T-cell (primary cell): ENCODE data around the gene ATXN7. TPM values are rescaled to one million over a fixed set of nuclear protein-coding genes. Genes with fewer than 3 reads are reported as not detected.

Experiments
- ATAC-seq, 4 experiments: fragments of 200-7000 bp in 3 of 4; fragments of 150-1000 bp in 1 of 4; cut with Tn5 transposase; replicated peaks in 1 of 4; 1 replicate in 3 of 4; 2 replicates in 1 of 4; pipeline ENCODE4 v1.10.0; 2021; ENCODE audit warnings: moderate library complexity in 3 of 4, mild to moderate bottlenecking in 2 of 4, moderate number of reproducible peaks in 1 of 4
- CTCF ChIA-PET, 2 donors: fragments of 300-600 bp; sonication (Branson Sonifier 250); formaldehyde crosslinking; loops; one replicate each; lab custom pipeline; 2022; ENCODE audit warnings: antibody characterized with exemption in 2 of 2; lab: Charles Lee
- POLR2A ChIA-PET, 2 donors: fragments of 300-600 bp; sonication (Branson Sonifier 250); formaldehyde crosslinking; loops; one replicate each; lab custom pipeline; 2022; ENCODE audit warnings: antibody characterized with exemption in 2 of 2; lab: Charles Lee
- DNase-seq, 35 experiments: peaks; one replicate each; pipeline versions ENCODE4 v3.0.0 to v3.0.0-alpha.2; 2013 to 2023
- H3K27ac ChIP-seq: one replicate; pipeline ENCODE4 v1.5.1; 2013; ENCODE audit warnings: low read length
- H3K27me3 ChIP-seq, 2 experiments: replicated peaks in 1 of 2; 1 replicate in 1 of 2; 2 replicates in 1 of 2; pipeline versions ENCODE4 v1.6.1 to v1.7.0; 2013; ENCODE audit warnings: low read length in 1 of 2, mixed read lengths in 1 of 2; ENCODE audit not compliant: control insufficient read depth in 2 of 2, insufficient read depth in 2 of 2; ENCODE audit errors: extremely low read depth in 1 of 2
- H3K36me3 ChIP-seq, 2 donors: 1 replicate in 1 of 2; 2 replicates in 1 of 2; pipeline versions ENCODE4 v1.6.1 to v1.7.0; 2013; ENCODE audit warnings: low read length in 1 of 2; ENCODE audit not compliant: control insufficient read depth in 2 of 2, insufficient read depth in 1 of 2; ENCODE audit errors: extremely low read depth in 1 of 2
- H3K4me1 ChIP-seq, 2 experiments: 1 replicate in 1 of 2; 2 replicates in 1 of 2; pipeline versions ENCODE4 v1.6.1 to v1.7.0; 2013; ENCODE audit warnings: low read length in 2 of 2, mixed read lengths in 1 of 2; ENCODE audit not compliant: insufficient read depth in 2 of 2, control insufficient read depth in 1 of 2; ENCODE audit errors: extremely low read depth in 1 of 2
- H3K4me3 ChIP-seq, 2 donors: 1 replicate in 1 of 2; 2 replicates in 1 of 2; pipeline versions ENCODE4 v1.5.1 to v1.7.0; 2013; ENCODE audit warnings: mild to moderate bottlenecking in 2 of 2, low read length in 1 of 2, moderate library complexity in 1 of 2; ENCODE audit not compliant: control insufficient read depth in 1 of 2; ENCODE audit errors: extremely low read depth in 1 of 2
- H3K9me3 ChIP-seq: 2 replicates; pipeline ENCODE4 v1.7.0; 2013
- H3K27ac Mint-ChIP-seq, 2 donors: one replicate each; pipeline ENCODE4 v1.8.0; 2020 to 2021; ENCODE audit warnings: mild to moderate bottlenecking in 2 of 2, mixed read lengths in 2 of 2
- H3K27me3 Mint-ChIP-seq, 2 donors: one replicate each; pipeline ENCODE4 v1.8.0; 2021 to 2022; ENCODE audit warnings: mixed read lengths in 2 of 2
- H3K36me3 Mint-ChIP-seq: one replicate; pipeline ENCODE4 v1.8.0; 2021; ENCODE audit warnings: mixed read lengths
- H3K4me1 Mint-ChIP-seq, 3 donors: one replicate each; pipeline ENCODE4 v1.8.0; 2020 to 2022; ENCODE audit warnings: mixed read lengths in 3 of 3, mild to moderate bottlenecking in 1 of 3
- H3K4me3 Mint-ChIP-seq, 3 donors: one replicate each; pipeline ENCODE4 v1.8.0; 2020 to 2022; ENCODE audit warnings: mild to moderate bottlenecking in 3 of 3, mixed read lengths in 3 of 3, moderate library complexity in 3 of 3
- H3K9me3 Mint-ChIP-seq, 3 donors: one replicate each; pipeline ENCODE4 v1.8.0; 2020 to 2022; ENCODE audit warnings: mixed read lengths in 3 of 3
- WGBS: methylation state at CpG from one replicate; pipeline ENCODE4 v1.1.5; 2013; ENCODE audit warnings: missing lambda C conversion rate; ENCODE audit not compliant: insufficient coverage; 5-methylcytosine and 5-hydroxymethylcytosine counted together
- total RNA-seq, 35 experiments: library from RNA in 6 of 35; stranded (reverse) in 6 of 35; fragments of 120-200 nt in 1 of 35; gene quantifications; one replicate each; pipeline versions ENCODE4 v1.2.1 to v1.2.4 and lab custom pipeline; 2013 to 2026

ATXN7 gene
- total RNA-seq, 5 donors from 2014 or later (not counting 1 experiment from before 2014, with no cell fraction given): 110 to 231 (median 123) TPM

DNA sequence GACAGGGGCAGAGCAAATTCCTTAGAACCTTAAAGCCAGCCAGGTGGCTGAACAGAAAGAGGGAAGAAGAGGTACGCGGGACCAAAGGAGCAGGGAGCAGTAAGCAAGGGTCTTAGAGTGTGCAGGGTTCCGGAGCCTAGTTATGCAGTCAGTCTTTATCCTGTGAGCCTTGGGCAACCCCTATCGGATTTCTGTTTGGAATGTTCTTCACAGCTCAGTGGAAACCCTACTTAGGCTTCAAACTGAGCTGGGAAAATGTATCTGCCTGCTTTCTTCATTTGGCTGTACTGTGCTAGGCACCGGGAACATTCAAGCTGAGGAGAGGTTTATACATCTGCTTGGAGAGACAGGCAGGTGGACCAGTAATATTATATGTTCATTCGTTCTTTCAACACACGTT is 122.5 kb downstream of the ATXN7 start:
- Mint-ChIP-seq H3K27ac (peak overlapping the region; percentile 62 to 80), H3K4me3 (no peak overlapping the region), H3K9me3 (no peaks in the 10 kb centered on the region), H3K4me1 (peaks cover 47 to 68% (median 58%) of the 10 kb centered on the region in 3 donors), H3K27me3 (no peaks in the 10 kb centered on the region), H3K36me3 (peaks cover 76% of the 10 kb centered on the region)
- H3K4me1 ChIP-seq: peaks cover 12 to 15% of the 10 kb centered on the region in 2 experiments
- no peaks in the 10 kb centered on the region for H3K9me3 ChIP-seq
- no peak for ATAC-seq
- ChIA-PET POLR2A (no interaction called here), CTCF (interaction anchor here in 1 of 2 donors (3.0 kb wide), 1 partner anchor 8 kb away, joined by 9 read pairs; no protein-coding TSS in a partner anchor)
- WGBS: 100% methylated on average over 5 of the region's 7 CpGs
- no peak overlapping the region for H3K27ac ChIP-seq
- H3K4me3 ChIP-seq: no peak overlapping the region
- peaks cover 12 to 100% of the 10 kb centered on the region in 2 donors for H3K36me3 ChIP-seq
- no peak for DNase-seq
- no peaks in the 10 kb centered on the region for H3K27me3 ChIP-seq

DNA sequence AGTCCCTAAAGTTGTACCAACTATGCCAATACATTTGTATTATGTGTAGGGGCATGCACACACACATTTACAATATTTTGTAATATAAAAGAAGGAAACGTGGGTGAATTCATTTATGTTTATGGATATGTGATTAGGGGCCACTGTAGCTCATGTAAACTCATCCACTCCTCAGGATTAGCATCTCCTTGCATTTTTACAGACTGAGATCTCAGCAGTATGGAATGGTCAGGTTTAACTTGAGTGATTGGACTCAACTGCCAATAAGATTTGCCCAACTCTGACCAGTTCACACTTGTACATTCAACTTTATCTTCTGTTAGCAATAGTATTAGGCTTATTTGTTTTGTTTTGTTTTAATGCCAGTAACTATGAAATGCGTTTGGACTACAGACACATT is 123.2 kb downstream of the ATXN7 start:
- no peak overlapping the region for H3K4me3 Mint-ChIP-seq
- no peaks in the 10 kb centered on the region for H3K27me3 ChIP-seq
- no peak overlapping the region for H3K27ac Mint-ChIP-seq
- no peaks in the 10 kb centered on the region for H3K9me3 ChIP-seq
- ChIA-PET CTCF (no interaction called here), POLR2A (no interaction called here)
- peaks cover 77% of the 10 kb centered on the region for H3K36me3 Mint-ChIP-seq
- no peak overlapping the region for H3K4me3 ChIP-seq
- DNase-seq: no peak
- H3K4me1 ChIP-seq: peaks cover 7 to 12% of the 10 kb centered on the region in 2 experiments
- H3K27ac ChIP-seq: no peak overlapping the region
- ATAC-seq: no peak
- H3K9me3 Mint-ChIP-seq: no peaks in the 10 kb centered on the region
- no peaks in the 10 kb centered on the region for H3K27me3 Mint-ChIP-seq
- peaks cover 11 to 100% of the 10 kb centered on the region in 2 donors for H3K36me3 ChIP-seq
- H3K4me1 Mint-ChIP-seq: peaks cover 48 to 64% (median 55%) of the 10 kb centered on the region in 3 donors
- WGBS: no CpG with 5 or more reads among the region's 2 CpGs

DNA sequence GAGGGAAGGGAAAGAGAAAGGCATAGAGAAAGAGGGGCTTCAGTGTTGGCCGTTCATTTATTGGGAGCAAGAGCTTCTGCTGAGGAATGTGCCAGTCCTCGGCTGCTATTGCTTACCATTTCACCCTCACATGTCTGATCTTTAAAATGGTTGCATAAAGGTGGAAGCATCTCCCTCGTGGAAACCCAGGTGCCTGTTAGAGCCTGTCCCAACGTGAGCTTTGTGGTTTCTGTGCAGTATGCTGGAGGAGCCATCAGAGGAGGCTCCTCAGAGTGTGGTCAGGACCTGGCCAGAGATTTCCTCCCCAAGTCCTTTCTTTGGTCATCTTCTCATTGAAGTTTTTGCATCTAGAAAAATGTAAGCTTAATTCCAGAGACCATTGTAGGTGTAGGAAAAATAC is 125.3 kb downstream of the ATXN7 start:
- no peak overlapping the region for H3K4me3 Mint-ChIP-seq
- peaks cover 0 to 13% of the 10 kb centered on the region in 2 experiments for H3K4me1 ChIP-seq
- no peaks in the 10 kb centered on the region for H3K27me3 Mint-ChIP-seq
- POLR2A ChIA-PET: interaction anchor here (0.8 to 1.0 kb wide), 2 partner anchors 11 to 32 kb away, joined by 3 to 4 read pairs; no protein-coding TSS in a partner anchor
- no peaks in the 10 kb centered on the region for H3K9me3 ChIP-seq
- H3K27ac ChIP-seq: no peak overlapping the region
- H3K27me3 ChIP-seq: no peaks in the 10 kb centered on the region
- H3K4me1 Mint-ChIP-seq: peaks cover 48 to 61% (median 48%) of the 10 kb centered on the region in 3 donors
- H3K4me3 ChIP-seq: no peak overlapping the region
- H3K27ac Mint-ChIP-seq: peak overlapping the region in 1 of 2 donors; percentile 53
- peaks cover 76% of the 10 kb centered on the region for H3K36me3 Mint-ChIP-seq
- peaks cover 9 to 99% of the 10 kb centered on the region in 2 donors for H3K36me3 ChIP-seq
- H3K9me3 Mint-ChIP-seq: no peaks in the 10 kb centered on the region
- 40% methylated on average over 1 of the region's 4 CpGs for WGBS
- CTCF ChIA-PET: interaction anchor here (1.1 to 7.9 kb wide), 4 partner anchors 9 to 27 kb away, joined by 3 to 78 read pairs (median 30); no protein-coding TSS in a partner anchor
- ATAC-seq (no peak), DNase-seq (no peak)

DNA sequence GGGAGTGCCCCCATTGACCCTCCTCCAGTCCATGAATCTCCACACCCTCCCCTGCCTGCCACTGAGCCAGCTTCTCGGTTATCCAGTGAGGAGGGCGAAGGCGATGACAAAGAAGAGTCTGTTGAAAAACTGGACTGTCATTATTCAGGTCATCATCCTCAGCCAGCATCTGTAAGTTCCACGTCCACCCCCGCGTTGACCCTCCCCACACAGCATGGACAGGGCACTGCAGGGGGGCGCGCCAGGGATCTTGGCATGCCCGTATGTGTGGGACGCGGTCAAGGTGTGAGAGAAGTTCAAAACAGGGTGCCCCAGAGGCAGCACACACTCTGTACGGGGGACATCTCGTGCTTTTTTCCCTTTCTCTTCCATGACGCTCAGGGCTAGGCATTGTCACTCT is 126.5 kb downstream of the ATXN7 start:
- ATAC-seq (no peak), DNase-seq (no peak)
- Mint-ChIP-seq H3K27me3 (no peaks in the 10 kb centered on the region), H3K36me3 (peaks cover 75% of the 10 kb centered on the region), H3K27ac (peak overlapping the region in 1 of 2 donors; percentile 50), H3K9me3 (no peaks in the 10 kb centered on the region), H3K4me3 (no peak overlapping the region), H3K4me1 (peaks cover 44 to 62% (median 48%) of the 10 kb centered on the region in 3 donors)
- CTCF ChIA-PET: interaction anchor here (1.1 to 7.9 kb wide), 4 partner anchors 11 to 28 kb away, joined by 4 to 78 read pairs (median 31); no protein-coding TSS in a partner anchor
- H3K4me3 ChIP-seq: no peak overlapping the region
- H3K27ac ChIP-seq: no peak overlapping the region
- H3K27me3 ChIP-seq: no peaks in the 10 kb centered on the region
- POLR2A ChIA-PET: interaction anchor here in 1 of 2 donors (1.4 kb wide), 1 partner anchor 14 kb away, joined by 12 read pairs; no protein-coding TSS in a partner anchor
- H3K9me3 ChIP-seq: no peaks in the 10 kb centered on the region
- peaks cover 0 to 21% of the 10 kb centered on the region in 2 experiments for H3K4me1 ChIP-seq
- WGBS: 100% methylated on average over 14 of the region's 14 CpGs
- peaks cover 13 to 99% of the 10 kb centered on the region in 2 donors for H3K36me3 ChIP-seq

DNA sequence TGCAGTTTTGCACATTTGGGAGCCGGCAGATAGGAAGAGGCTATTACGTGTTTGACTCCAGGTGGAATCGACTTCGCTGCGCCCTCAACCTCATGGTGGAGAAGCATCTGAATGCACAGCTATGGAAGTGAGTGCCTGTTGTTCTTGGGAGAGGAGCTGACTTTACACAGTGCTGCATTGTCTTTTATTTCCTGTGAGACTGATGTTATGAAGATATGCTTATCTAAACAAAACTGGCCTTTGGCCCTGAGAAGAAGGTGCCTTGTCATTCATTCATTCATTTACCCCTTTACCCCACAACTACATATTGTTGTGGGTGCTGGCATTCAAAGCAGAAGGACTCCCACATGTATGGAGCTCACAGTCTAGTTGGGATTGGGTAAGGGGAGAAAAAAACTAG is 127.1 kb downstream of the ATXN7 start:
- H3K4me1 Mint-ChIP-seq: peaks cover 44 to 63% (median 48%) of the 10 kb centered on the region in 3 donors
- H3K4me3 Mint-ChIP-seq: no peak overlapping the region

DNA sequence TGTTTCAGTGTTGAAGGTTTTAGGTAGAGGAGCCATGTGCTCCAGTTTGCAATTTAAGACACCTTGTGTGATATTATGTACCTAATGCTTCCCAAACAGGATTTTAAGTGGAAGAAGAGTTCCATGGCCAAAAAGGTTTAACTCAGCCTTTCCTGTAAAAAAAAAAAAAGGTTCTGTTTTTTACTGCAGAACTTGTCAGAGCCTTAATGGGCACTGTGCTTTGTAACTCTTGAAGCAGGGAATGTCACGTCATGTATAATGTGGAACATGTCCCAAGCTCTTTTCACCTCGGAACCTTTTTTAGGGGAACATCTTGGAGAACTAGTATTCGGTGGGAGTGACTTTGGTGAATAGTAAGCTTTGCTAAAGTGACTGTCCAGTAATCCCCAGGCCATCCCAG is 128.0 kb downstream of the ATXN7 start:
- POLR2A ChIA-PET: interaction anchor here in 1 of 2 donors (0.6 to 1.5 kb wide), 4 partner anchors 16 to 103 kb away, joined by 3 to 12 read pairs (median 4); no protein-coding TSS in a partner anchor

More for the DNA sequence above, 127.1 kb downstream of the ATXN7 start:
- peaks cover 13 to 99% of the 10 kb centered on the region in 2 donors for H3K36me3 ChIP-seq
- ATAC-seq (no peak), DNase-seq (no peak)
- H3K4me3 ChIP-seq: no peak overlapping the region
- peak overlapping the region; percentile 62 to 84 for H3K27ac Mint-ChIP-seq
- 98% methylated on average over 5 of the region's 5 CpGs for WGBS
- H3K27me3 ChIP-seq: no peaks in the 10 kb centered on the region
- no peak overlapping the region for H3K27ac ChIP-seq
- no peaks in the 10 kb centered on the region for H3K9me3 ChIP-seq
- CTCF ChIA-PET: interaction anchor here (0.9 to 7.9 kb wide), 6 partner anchors 11 to 485 kb away, joined by 4 to 78 read pairs (median 31); no protein-coding TSS in a partner anchor
- POLR2A ChIA-PET: interaction anchor here in 1 of 2 donors (1.4 kb wide), 1 partner anchor 15 kb away, joined by 12 read pairs; no protein-coding TSS in a partner anchor
- H3K9me3 Mint-ChIP-seq: no peaks in the 10 kb centered on the region
- H3K36me3 Mint-ChIP-seq: peaks cover 75% of the 10 kb centered on the region
- H3K27me3 Mint-ChIP-seq: no peaks in the 10 kb centered on the region
- H3K4me1 ChIP-seq: peaks cover 0 to 19% of the 10 kb centered on the region in 2 experiments

More for the DNA sequence above, 128.0 kb downstream of the ATXN7 start:
- no peak overlapping the region for H3K4me3 ChIP-seq
- H3K27ac ChIP-seq: no peak overlapping the region
- no peak overlapping the region for H3K4me3 Mint-ChIP-seq
- H3K9me3 Mint-ChIP-seq: no peaks in the 10 kb centered on the region
- ATAC-seq: no peak
- peaks cover 11 to 99% of the 10 kb centered on the region in 2 donors for H3K36me3 ChIP-seq
- CTCF ChIA-PET: interaction anchor here (0.7 to 7.9 kb wide), 10 partner anchors 8 to 484 kb away, joined by 4 to 80 read pairs (median 28); no protein-coding TSS in a partner anchor
- no peaks in the 10 kb centered on the region for H3K27me3 Mint-ChIP-seq
- peaks cover 0 to 19% of the 10 kb centered on the region in 2 experiments for H3K4me1 ChIP-seq
- 100% methylated on average over 3 of the region's 3 CpGs for WGBS
- no peaks in the 10 kb centered on the region for H3K9me3 ChIP-seq
- peak overlapping the region; percentile 62 to 84 for H3K27ac Mint-ChIP-seq
- peaks cover 45 to 63% (median 51%) of the 10 kb centered on the region in 3 donors for H3K4me1 Mint-ChIP-seq
- DNase-seq: no peak
- H3K36me3 Mint-ChIP-seq: peaks cover 77% of the 10 kb centered on the region
- no peaks in the 10 kb centered on the region for H3K27me3 ChIP-seq
